ENCODE data around the gene ELAVL4.
A peak's percentile ranks its signal among the peaks of the same experiment; 100 is the strongest.

ELAVL4 gene

GRCh38 chr1:50236656-50237055 lies 127.9 kb downstream of the ELAVL4 start:
- DNase-seq (ENCODE audit: low read depth) = no peak
- no peak overlapping the region for H3K4me3 ChIP-seq (ENCODE audit: low read depth, low read length)
- no peak for TF ChIP-seq MAX (IDR thresholded peaks at IDR 0.05; ENCODE audit: low read depth, low read length)

DNA sequence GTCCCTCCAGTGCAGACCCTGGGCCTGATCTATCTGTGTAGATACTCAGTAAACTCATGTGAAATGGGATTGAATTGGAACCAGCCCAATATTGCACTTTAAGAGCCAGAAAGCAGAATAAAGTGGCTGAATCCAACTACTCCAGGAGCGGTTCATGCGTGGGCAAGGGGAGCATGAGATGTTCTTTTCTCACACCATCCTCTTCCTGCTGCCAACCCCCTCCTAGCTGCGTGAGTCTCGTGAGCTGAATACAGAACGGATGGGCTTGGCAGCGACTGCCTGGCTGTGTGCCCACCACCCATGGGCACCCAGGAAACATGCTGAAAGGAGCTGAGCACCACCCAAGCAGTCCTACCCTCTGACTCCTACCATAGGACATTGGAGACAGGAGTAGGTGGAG lies 128.3 kb downstream of the ELAVL4 start:
- TF ChIP-seq MAX (IDR thresholded peaks at IDR 0.05; ENCODE audit: low read depth, low read length) (no peak), POLR2A (IDR thresholded peaks at IDR 0.05; ENCODE audit: extremely low read depth, insufficient read length) (no peak), CTCF (IDR thresholded peaks at IDR 0.05; ENCODE audit: low read depth, low read length) (no peak), MYC (IDR thresholded peaks at IDR 0.05; ENCODE audit: low read depth, low read length) (no peak)
- no peak overlapping the region for H3K4me3 ChIP-seq (ENCODE audit: low read depth, low read length)
- no peak for DNase-seq (ENCODE audit: low read depth)

DNA sequence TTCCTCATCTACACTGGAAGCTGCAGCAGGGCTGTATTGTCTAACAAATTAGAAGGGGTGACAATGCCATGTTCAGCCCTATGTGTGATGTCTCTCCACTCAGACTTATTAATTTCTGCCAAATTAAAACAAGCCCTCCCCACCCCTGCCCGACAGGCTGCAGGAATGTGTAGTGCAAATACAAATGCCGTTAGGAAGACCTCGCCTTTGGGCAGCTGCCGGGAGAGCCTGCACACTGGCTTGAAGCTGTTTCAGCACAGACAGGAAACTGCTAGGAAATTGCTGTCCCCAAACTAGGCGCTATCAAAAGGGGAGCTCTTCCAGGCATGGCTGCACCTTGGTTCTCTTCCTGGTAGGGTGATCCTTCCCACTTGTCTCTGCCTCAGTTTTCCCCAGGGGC lies 135.2 kb downstream of the ELAVL4 start:
- no peak for DNase-seq (ENCODE audit: low read depth)
- H3K4me3 ChIP-seq (ENCODE audit: low read depth, low read length) = no peak overlapping the region
- TF ChIP-seq CTCF (IDR thresholded peaks at IDR 0.05; ENCODE audit: low read depth, low read length) = no peak

GRCh38 chr1:50246869-50247268 lies 138.1 kb downstream of the ELAVL4 start:
- H3K4me3 ChIP-seq (ENCODE audit: low read depth, low read length) = no peak overlapping the region
- TF ChIP-seq POLR2A (IDR thresholded peaks at IDR 0.05; ENCODE audit: extremely low read depth, insufficient read length) (no peak), MYC (IDR thresholded peaks at IDR 0.05; ENCODE audit: low read depth, low read length) (no peak), CTCF (IDR thresholded peaks at IDR 0.05; ENCODE audit: low read depth, low read length) (no peak), MAX (IDR thresholded peaks at IDR 0.05; ENCODE audit: low read depth, low read length) (no peak)
- DNase-seq (ENCODE audit: low read depth) = no peak

- no peak overlapping the region for H3K4me3 ChIP-seq (ENCODE audit: low read depth, low read length)
- TF ChIP-seq MAX (IDR thresholded peaks at IDR 0.05; ENCODE audit: low read depth, low read length) (no peak), POLR2A (IDR thresholded peaks at IDR 0.05; ENCODE audit: extremely low read depth, insufficient read length) (no peak), CTCF (IDR thresholded peaks at IDR 0.05; ENCODE audit: low read depth, low read length) (no peak), MYC (IDR thresholded peaks at IDR 0.05; ENCODE audit: low read depth, low read length) (no peak)
- peak; percentile 31 for DNase-seq (ENCODE audit: low read depth)
Observed at GRCh38 chr1:50251702-50252101, 143.0 kb downstream of the ELAVL4 start.

DNA sequence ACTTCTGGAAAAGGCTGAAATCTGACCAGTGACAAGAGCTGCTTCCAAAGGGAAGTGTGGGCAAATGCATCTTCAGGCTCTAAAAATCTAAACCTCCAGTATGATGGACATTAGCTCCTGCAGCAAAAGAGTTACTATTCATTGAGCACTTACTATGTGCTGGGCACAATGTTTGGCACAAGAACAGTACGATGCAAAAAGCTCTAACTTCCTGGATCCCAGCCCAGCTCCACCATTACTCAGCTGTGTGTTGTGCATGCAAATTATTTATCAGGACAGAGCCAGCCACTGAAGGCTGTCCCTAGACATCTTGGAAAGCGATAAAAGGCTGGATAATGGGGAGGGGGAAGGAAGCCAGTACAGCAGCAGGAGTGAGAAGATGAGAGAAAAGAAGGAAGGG lies 143.5 kb downstream of the ELAVL4 start:
- no peak overlapping the region for H3K4me3 ChIP-seq (ENCODE audit: low read depth, low read length)
- TF ChIP-seq CTCF (IDR thresholded peaks at IDR 0.05; ENCODE audit: low read depth, low read length) = no peak
- no peak for TF ChIP-seq POLR2A (IDR thresholded peaks at IDR 0.05; ENCODE audit: extremely low read depth, insufficient read length)
- TF ChIP-seq MAX (IDR thresholded peaks at IDR 0.05; ENCODE audit: low read depth, low read length) = no peak
- no peak for TF ChIP-seq MYC (IDR thresholded peaks at IDR 0.05; ENCODE audit: low read depth, low read length)
- no peak for DNase-seq (ENCODE audit: low read depth)

Measured in NB4 (cell line).